ENCODE data around the gene ORM2. TPM values are rescaled to one million over a fixed set of nuclear protein-coding genes. Genes with fewer than 3 reads are reported as not detected.

Gene ORM2
- total and polyA plus RNA-seq, 9 donors: 0.52 to 2.6 (median 0.82) TPM; not detected in 6

- intact Hi-C loops (cut with DNase I): no loop called here
- no peaks in the 10 kb centered on the region for H3K36me3 ChIP-seq
- no peak overlapping the region for H3K4me3 ChIP-seq
- H3K9me3 ChIP-seq: no peaks in the 10 kb centered on the region
- peak in 4 of 5 donors; percentile 7 to 31 (median 12) for DNase-seq
- peaks cover 4% of the 10 kb centered on the region for H3K4me1 ChIP-seq (ENCODE audit: insufficient read depth)
- no peak overlapping the region for H3K27ac ChIP-seq
- WGBS, 3 donors: 84 to 87% (median 85%) methylated on average over 22 of the region's 22 CpGs
- H3K27me3 ChIP-seq: no peaks in the 10 kb centered on the region
- TF ChIP-seq CTCF (IDR thresholded peaks at IDR 0.05): no peak
Observed at GRCh38 chr9:114310471-114311450, 18.9 kb upstream of the ORM2 start.

- intact Hi-C loops (cut with DNase I): no loop called here
- TF ChIP-seq POLR2A (IDR thresholded peaks at IDR 0.05) (no peak), EP300 (IDR thresholded peaks at IDR 0.05) (no peak), CTCF (IDR thresholded peaks at IDR 0.05) (no peak)
- Histone ChIP-seq H3K4me1 (ENCODE audit: insufficient read depth) (no peaks in the 10 kb centered on the region), H3K36me3 (no peaks in the 10 kb centered on the region), H3K27me3 (no peaks in the 10 kb centered on the region), H3K27ac (no peak overlapping the region), H3K4me3 (no peak overlapping the region), H3K9me3 (no peaks in the 10 kb centered on the region)
- DNase-seq: peak in 4 of 5 donors; percentile 3 to 26 (median 6)
- 90 to 91% (median 91%) methylated on average over 28 of the region's 28 CpGs for WGBS, 3 donors
Observed at GRCh38 chr9:114311571-114312512, 17.8 kb upstream of the ORM2 start.

GRCh38 chr9:114312513-114312875 is 17.2 kb upstream of the ORM2 start:
- WGBS, 3 donors: 73 to 82% (median 75%) methylated on average over 8 of the region's 8 CpGs
- no peaks in the 10 kb centered on the region for H3K27me3 ChIP-seq
- intact Hi-C loops (cut with DNase I): no loop called here
- H3K4me1 ChIP-seq (ENCODE audit: insufficient read depth): no peaks in the 10 kb centered on the region
- peak in 2 of 5 donors; percentile 5 to 13 for DNase-seq
- no peak overlapping the region for H3K4me3 ChIP-seq
- H3K27ac ChIP-seq: no peak overlapping the region
- H3K9me3 ChIP-seq: no peaks in the 10 kb centered on the region
- no peak for TF ChIP-seq POLR2A (IDR thresholded peaks at IDR 0.05)
- TF ChIP-seq EP300 (IDR thresholded peaks at IDR 0.05): no peak
- TF ChIP-seq CTCF (IDR thresholded peaks at IDR 0.05): no peak
- H3K36me3 ChIP-seq: no peaks in the 10 kb centered on the region

GRCh38 chr9:114313186-114313585 is 16.5 kb upstream of the ORM2 start:
- 85 to 87% (median 87%) methylated on average over 8 of the region's 8 CpGs for WGBS, 3 donors
- Histone ChIP-seq H3K36me3 (no peaks in the 10 kb centered on the region), H3K27me3 (no peaks in the 10 kb centered on the region), H3K9me3 (no peaks in the 10 kb centered on the region), H3K27ac (no peak overlapping the region), H3K4me3 (no peak overlapping the region), H3K4me1 (ENCODE audit: insufficient read depth) (no peaks in the 10 kb centered on the region)
- peak in 3 of 5 donors; percentile 1 to 5 (median 2) for DNase-seq
- TF ChIP-seq CTCF (IDR thresholded peaks at IDR 0.05): no peak
- no peak for TF ChIP-seq POLR2A (IDR thresholded peaks at IDR 0.05)
- no peak for TF ChIP-seq EP300 (IDR thresholded peaks at IDR 0.05)
- intact Hi-C loops (cut with DNase I): no loop called here
